Measurements from ENCODE around the gene PANX2. TPM values are rescaled to one million over a fixed set of nuclear protein-coding genes. Genes with fewer than 3 reads are reported as not detected.

The PANX2 gene
- total and polyA plus RNA-seq, 7 donors, result 0.03 to 0.69 (median 0.13) TPM; not detected in 1

- H3K4me1 ChIP-seq, result no peaks in the 10 kb centered on the region
- WGBS, 3 donors, result 82 to 85% (median 84%) methylated on average over 35 of the region's 35 CpGs
- no peaks in the 10 kb centered on the region for H3K36me3 ChIP-seq (ENCODE audit: insufficient read depth in 1 of 2, low read depth in 1 of 2)
- H3K4me3 ChIP-seq, result no peak overlapping the region
- H3K27me3 ChIP-seq (ENCODE audit: insufficient read depth in 3 of 3, low read length in 2 of 3), result peaks cover 0 to 1% (median 0%) of the 10 kb centered on the region in 3 donors
- TF ChIP-seq CTCF (IDR thresholded peaks at IDR 0.05), result no peak
- H3K27ac ChIP-seq, result no peak overlapping the region
- ATAC-seq (no peak), DNase-seq (no peak)
- intact Hi-C loops (cut with DNase I), result no loop called here
- no peaks in the 10 kb centered on the region for H3K9me3 ChIP-seq
These were observed 20.1 kb upstream of the PANX2 start for GRCh38 chr22:50150161-50151129.

GRCh38 chr22:50151571-50152537, 18.7 kb upstream of the PANX2 start:
- 67 to 78% (median 71%) methylated on average over 33 of the region's 33 CpGs for WGBS, 3 donors
- DNase-seq, result no peak

GRCh38 chr22:50153056-50153755, 17.3 kb upstream of the PANX2 start:
- no peaks in the 10 kb centered on the region for H3K4me1 ChIP-seq
- WGBS, 3 donors, result 68 to 77% (median 70%) methylated on average over 24 to 25 of the region's 25 CpGs
- DNase-seq (no peak), ATAC-seq (no peak)
- H3K9me3 ChIP-seq, result no peaks in the 10 kb centered on the region
- no peak overlapping the region for H3K4me3 ChIP-seq
- H3K27ac ChIP-seq, result no peak overlapping the region
- no peaks in the 10 kb centered on the region for H3K36me3 ChIP-seq (ENCODE audit: insufficient read depth in 1 of 2, low read depth in 1 of 2)
- no peak for TF ChIP-seq CTCF (IDR thresholded peaks at IDR 0.05)
- intact Hi-C loops (cut with DNase I), result no loop called here
- peaks cover 0 to 8% (median 0%) of the 10 kb centered on the region in 3 donors for H3K27me3 ChIP-seq (ENCODE audit: insufficient read depth in 3 of 3, low read length in 2 of 3)

More at GRCh38 chr22:50151571-50152537, 18.7 kb upstream of the PANX2 start:
- Histone ChIP-seq H3K27me3 (ENCODE audit: insufficient read depth in 3 of 3, low read length in 2 of 3) (no peaks in the 10 kb centered on the region), H3K9me3 (no peaks in the 10 kb centered on the region), H3K4me3 (no peak overlapping the region), H3K36me3 (ENCODE audit: insufficient read depth in 1 of 2, low read depth in 1 of 2) (no peaks in the 10 kb centered on the region), H3K27ac (no peak overlapping the region), H3K4me1 (no peaks in the 10 kb centered on the region)
- TF ChIP-seq CTCF (IDR thresholded peaks at IDR 0.05), result no peak
- ATAC-seq, result no peak
- intact Hi-C loops (cut with DNase I), result no loop called here

DNA sequence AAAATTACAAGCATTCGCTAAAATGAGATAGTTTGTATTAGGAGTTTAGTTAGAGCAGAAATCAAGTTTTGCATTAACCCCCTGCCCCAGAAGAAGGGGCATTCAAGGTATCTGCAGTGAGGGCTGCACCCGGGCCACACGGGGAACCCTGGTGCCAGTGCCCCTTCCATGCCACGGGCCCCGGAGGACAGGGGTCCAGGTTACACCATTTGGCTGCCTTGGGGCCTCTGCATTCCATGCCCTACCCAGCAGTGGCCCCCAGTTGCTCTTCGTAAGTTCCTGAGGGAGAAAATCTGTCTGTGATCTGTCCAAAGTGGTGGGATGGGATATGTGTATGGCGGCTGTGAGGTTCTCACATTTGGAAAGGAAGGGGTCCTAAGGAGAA, 16.8 kb upstream of the PANX2 start:
- 80 to 87% (median 82%) methylated on average over 7 of the region's 7 CpGs for WGBS, 3 donors
- H3K27me3 ChIP-seq (ENCODE audit: insufficient read depth in 3 of 3, low read length in 2 of 3), result peaks cover 0 to 14% (median 0%) of the 10 kb centered on the region in 3 donors
- no peak for DNase-seq
- no peak overlapping the region for H3K4me3 ChIP-seq
- H3K36me3 ChIP-seq (ENCODE audit: insufficient read depth in 1 of 2, low read depth in 1 of 2), result no peaks in the 10 kb centered on the region
- no peaks in the 10 kb centered on the region for H3K9me3 ChIP-seq
- no peak overlapping the region for H3K27ac ChIP-seq
- intact Hi-C loops (cut with DNase I), result no loop called here
- no peak for ATAC-seq
- H3K4me1 ChIP-seq, result no peaks in the 10 kb centered on the region
- no peak for TF ChIP-seq CTCF (IDR thresholded peaks at IDR 0.05)

All from psoas muscle (tissue), 8 donors.